Smooth muscle cell (in vitro differentiated cells): Measurements from ENCODE around the gene PEAK1. TPM values are rescaled to one million over a fixed set of nuclear protein-coding genes. Genes with fewer than 3 reads are reported as not detected.
"Not testable (repeated sequence)": the region's sequence is repeated elsewhere in the genome, so short reads cannot be mapped to it uniquely, and the experiment has no call there.

Experiments
- DNase-seq: peaks from one replicate; lab custom pipeline; 2025; ENCODE audit not compliant: unreplicated experiment; lab: John Stamatoyannopoulos, UW
- H2AFZ ChIP-seq: fragments of 200-600 bp; sonication (generic); 2 replicates; pipeline ENCODE4 v1.6.0; 2016; ENCODE audit warnings: antibody characterized with exemption, low read depth, mild to moderate bottlenecking
- H3F3A ChIP-seq: fragments of 200-600 bp; sonication (generic); 2 replicates; pipeline ENCODE4 v1.6.0; 2017; ENCODE audit warnings: antibody characterized with exemption, low read depth
- H3K27ac ChIP-seq: fragments of 200-600 bp; sonication (generic); 2 replicates; pipeline ENCODE4 v1.5.1; 2016; ENCODE audit warnings: low read depth, mild to moderate bottlenecking
- H3K27me3 ChIP-seq: fragments of 200-600 bp; sonication (generic); 2 replicates; pipeline ENCODE4 v1.6.1; 2016; ENCODE audit warnings: low read depth, mild to moderate bottlenecking
- H3K36me3 ChIP-seq: fragments of 200-600 bp; sonication (generic); 2 replicates; pipeline ENCODE4 v1.5.1; 2016; ENCODE audit warnings: low read depth
- H3K4me1 ChIP-seq: fragments of 200-600 bp; sonication (generic); 2 replicates; pipeline ENCODE4 v1.5.1; 2016; ENCODE audit warnings: low read depth
- H3K4me2 ChIP-seq: fragments of 200-600 bp; sonication (generic); 2 replicates; pipeline ENCODE4 v1.6.0; 2016; ENCODE audit warnings: mild to moderate bottlenecking
- H3K4me3 ChIP-seq: fragments of 200-600 bp; sonication (generic); 2 replicates; pipeline ENCODE4 v1.5.1; 2016; ENCODE audit warnings: mild to moderate bottlenecking
- H3K79me2 ChIP-seq: fragments of 200-600 bp; sonication (generic); 2 replicates; pipeline ENCODE4 v1.6.0; 2016; ENCODE audit warnings: low read depth, mild to moderate bottlenecking
- H3K9ac ChIP-seq: fragments of 200-600 bp; sonication (generic); 2 replicates; pipeline ENCODE4 v1.6.0; 2016; ENCODE audit warnings: low read depth
- H3K9me3 ChIP-seq: fragments of 200-600 bp; sonication (generic); replicated peaks from 2 replicates; pipeline ENCODE4 v1.5.1; 2016; ENCODE audit warnings: low read depth
- H4K20me1 ChIP-seq: fragments of 200-600 bp; sonication (generic); 2 replicates; pipeline ENCODE4 v1.6.0; 2016; ENCODE audit warnings: low read depth
- WGBS: methylation state at CpG from one replicate; pipeline ENCODE4 v1.1.7; 2016; ENCODE audit warnings: low lambda C conversion rate; 5-methylcytosine and 5-hydroxymethylcytosine counted together
- polyA plus RNA-seq: library from polyadenylated mRNA; unstranded; fragments of >200 nt; fragmentation: Nextera tagmentation; extraction: Ambion mirVana; gene quantifications from 2 replicates; pipeline ENCODE4 v1.2.1, GENCODE V29; 2016
- total RNA-seq: library from RNA; depleted of rRNA; stranded (reverse); fragments of >200 nt; gene quantifications from 2 replicates; pipeline ENCODE4 v1.2.3, GENCODE V29; 2014
- TF ChIP-seq, protein P1 (sequence below): fragments of 200-600 bp; sonication (generic); IDR thresholded peaks from 2 replicates; pipeline ENCODE4 v1.5.1; 2017; ENCODE audit warnings: borderline replicate concordance, mild to moderate bottlenecking, antibody characterized with exemption; ENCODE audit not compliant: insufficient read depth, poor library complexity, severe bottlenecking

Gene PEAK1
- total and polyA plus RNA-seq, 2 experiments from 2014 or later: 5.6 to 21.9 TPM

DNA sequence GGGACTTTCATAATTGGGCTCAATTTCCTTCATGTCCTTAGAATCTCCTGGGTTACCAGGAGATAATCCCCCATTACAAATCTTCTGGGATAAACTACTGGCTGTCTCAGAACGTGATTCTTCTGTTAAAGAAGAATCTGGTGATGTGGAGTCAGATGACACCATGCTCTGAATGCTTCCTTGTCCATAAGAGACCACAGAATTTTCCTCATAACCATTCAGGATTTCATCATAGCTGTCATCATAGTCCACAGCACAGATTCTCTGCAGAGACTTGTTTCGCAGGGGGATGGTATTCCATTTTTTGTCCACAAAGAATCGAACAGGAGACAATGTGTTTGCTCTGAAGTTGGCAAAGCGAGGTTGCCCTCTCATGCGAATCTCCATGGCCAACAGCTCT is 239.1 kb downstream of the PEAK1 start:
- peaks cover 8% of the 10 kb centered on the region for H3K4me1 ChIP-seq
- no peaks in the 10 kb centered on the region for H3K79me2 ChIP-seq
- H4K20me1 ChIP-seq: peaks cover 41% of the 10 kb centered on the region
- H3K27me3 ChIP-seq: no peaks in the 10 kb centered on the region
- no peaks in the 10 kb centered on the region for H3K9me3 ChIP-seq
- no peaks in the 10 kb centered on the region for H3K36me3 ChIP-seq
- WGBS: 57% methylated on average over 5 of the region's 5 CpGs
- TF ChIP-seq, protein P1, sequence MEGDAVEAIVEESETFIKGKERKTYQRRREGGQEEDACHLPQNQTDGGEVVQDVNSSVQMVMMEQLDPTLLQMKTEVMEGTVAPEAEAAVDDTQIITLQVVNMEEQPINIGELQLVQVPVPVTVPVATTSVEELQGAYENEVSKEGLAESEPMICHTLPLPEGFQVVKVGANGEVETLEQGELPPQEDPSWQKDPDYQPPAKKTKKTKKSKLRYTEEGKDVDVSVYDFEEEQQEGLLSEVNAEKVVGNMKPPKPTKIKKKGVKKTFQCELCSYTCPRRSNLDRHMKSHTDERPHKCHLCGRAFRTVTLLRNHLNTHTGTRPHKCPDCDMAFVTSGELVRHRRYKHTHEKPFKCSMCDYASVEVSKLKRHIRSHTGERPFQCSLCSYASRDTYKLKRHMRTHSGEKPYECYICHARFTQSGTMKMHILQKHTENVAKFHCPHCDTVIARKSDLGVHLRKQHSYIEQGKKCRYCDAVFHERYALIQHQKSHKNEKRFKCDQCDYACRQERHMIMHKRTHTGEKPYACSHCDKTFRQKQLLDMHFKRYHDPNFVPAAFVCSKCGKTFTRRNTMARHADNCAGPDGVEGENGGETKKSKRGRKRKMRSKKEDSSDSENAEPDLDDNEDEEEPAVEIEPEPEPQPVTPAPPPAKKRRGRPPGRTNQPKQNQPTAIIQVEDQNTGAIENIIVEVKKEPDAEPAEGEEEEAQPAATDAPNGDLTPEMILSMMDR: no peak
- H3F3A ChIP-seq: peaks cover 8% of the 10 kb centered on the region
- H3K9ac ChIP-seq: no peak overlapping the region
- no peak overlapping the region for H3K4me3 ChIP-seq
- H3K4me2 ChIP-seq: peak overlapping the region; percentile 48
- no peak overlapping the region for H2AFZ ChIP-seq
- peak overlapping the region; percentile 57 for H3K27ac ChIP-seq
- DNase-seq: no peak

DNA sequence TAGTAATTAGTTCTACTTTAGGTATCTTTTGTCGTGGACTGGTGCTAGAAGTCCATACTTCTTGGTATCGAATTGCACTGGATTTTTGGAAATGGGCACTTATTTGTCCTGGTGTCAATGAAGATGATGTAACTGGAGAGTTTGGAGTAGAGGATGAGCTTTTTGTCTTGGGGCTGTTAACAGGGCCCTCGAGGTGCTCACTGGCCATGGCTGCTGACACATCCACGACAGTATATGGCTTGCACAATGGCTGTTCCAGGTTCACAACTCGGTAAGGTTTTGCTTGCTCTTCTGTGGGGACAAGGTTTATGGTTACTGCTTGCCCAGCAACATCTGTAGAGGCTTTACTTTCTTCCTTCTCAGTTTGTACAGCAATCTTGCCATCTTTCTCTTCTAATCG is 239.6 kb downstream of the PEAK1 start:
- WGBS: 80% methylated on average over 6 of the region's 6 CpGs
- H3K27me3 ChIP-seq: no peaks in the 10 kb centered on the region

DNA sequence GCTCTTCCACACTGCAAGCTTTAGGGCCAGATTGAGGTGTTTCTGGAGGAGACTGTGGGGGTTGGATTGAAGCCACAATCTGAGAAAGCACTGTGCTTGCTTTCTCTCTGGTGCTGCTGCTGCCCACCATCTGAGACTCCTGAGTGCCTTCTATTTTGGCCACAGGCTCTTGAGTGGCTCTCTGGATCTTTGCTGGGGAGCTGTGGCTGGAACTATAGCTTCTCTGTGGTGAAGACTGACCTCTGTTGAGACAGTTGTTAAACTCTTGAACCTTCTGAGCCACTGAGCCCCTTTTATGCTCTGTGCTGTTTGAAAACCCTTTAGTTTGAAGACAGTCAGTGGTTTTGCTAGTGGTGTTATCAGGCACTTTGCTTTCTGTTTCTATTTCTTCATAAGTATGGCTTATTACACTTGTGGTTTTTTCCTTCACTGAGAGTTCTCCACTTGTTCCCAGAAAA is 240.3 kb downstream of the PEAK1 start:
- no peaks in the 10 kb centered on the region for H3K9me3 ChIP-seq
- H3F3A ChIP-seq: peaks cover 8% of the 10 kb centered on the region
- peaks cover 41% of the 10 kb centered on the region for H4K20me1 ChIP-seq
- no peak for DNase-seq
- H3K4me3 ChIP-seq: no peak overlapping the region
- no peaks in the 10 kb centered on the region for H3K36me3 ChIP-seq
- peak overlapping the region; percentile 48 for H3K4me2 ChIP-seq
- H2AFZ ChIP-seq: no peak overlapping the region
- TF ChIP-seq, protein P1: no peak
- H3K27me3 ChIP-seq: no peaks in the 10 kb centered on the region
- peaks cover 8% of the 10 kb centered on the region for H3K4me1 ChIP-seq
- H3K79me2 ChIP-seq: no peaks in the 10 kb centered on the region
- no peak overlapping the region for H3K9ac ChIP-seq
- no peak overlapping the region for H3K27ac ChIP-seq

More for the DNA sequence above, 239.6 kb downstream of the PEAK1 start:
- no peaks in the 10 kb centered on the region for H3K36me3 ChIP-seq
- no peak overlapping the region for H3K9ac ChIP-seq
- peak overlapping the region; percentile 48 for H3K4me2 ChIP-seq
- peaks cover 8% of the 10 kb centered on the region for H3K4me1 ChIP-seq
- no peak overlapping the region for H2AFZ ChIP-seq
- no peak for DNase-seq
- H3K4me3 ChIP-seq: no peak overlapping the region
- H3F3A ChIP-seq: peaks cover 8% of the 10 kb centered on the region
- no peaks in the 10 kb centered on the region for H3K79me2 ChIP-seq
- TF ChIP-seq, protein P1: no peak
- peaks cover 41% of the 10 kb centered on the region for H4K20me1 ChIP-seq
- no peaks in the 10 kb centered on the region for H3K9me3 ChIP-seq
- H3K27ac ChIP-seq: peak overlapping the region; percentile 57

DNA sequence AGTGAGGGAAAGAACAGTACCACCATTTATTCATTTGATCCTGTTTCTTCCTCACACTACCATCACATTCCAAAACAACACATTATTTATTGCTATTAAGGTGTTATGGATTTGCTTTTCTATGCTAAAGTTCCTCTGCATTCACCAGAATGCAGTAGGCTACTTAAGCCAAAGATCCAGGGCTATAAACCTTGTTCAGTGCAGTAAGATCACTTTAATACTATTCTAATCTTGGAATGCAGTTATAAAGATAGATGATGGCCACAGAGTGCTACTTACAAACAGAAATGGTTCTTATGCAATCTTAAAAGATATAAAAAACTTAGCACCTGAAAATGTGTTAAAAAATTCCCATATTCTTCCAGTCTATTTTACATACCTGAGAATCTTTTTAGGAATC is 241.5 kb downstream of the PEAK1 start:
- no peak for DNase-seq
- H2AFZ ChIP-seq: no peak overlapping the region
- H4K20me1 ChIP-seq: peaks cover 50% of the 10 kb centered on the region
- H3K4me1 ChIP-seq: peaks cover 8% of the 10 kb centered on the region
- H3K4me2 ChIP-seq: peak overlapping the region; percentile 18
- H3K36me3 ChIP-seq: no peaks in the 10 kb centered on the region
- peaks cover 2% of the 10 kb centered on the region for H3K79me2 ChIP-seq
- peaks cover 8% of the 10 kb centered on the region for H3F3A ChIP-seq
- no peak overlapping the region for H3K9ac ChIP-seq
- H3K4me3 ChIP-seq: no peak overlapping the region
- H3K27me3 ChIP-seq: no peaks in the 10 kb centered on the region
- no peaks in the 10 kb centered on the region for H3K9me3 ChIP-seq
- TF ChIP-seq, protein P1: no peak
- no peak overlapping the region for H3K27ac ChIP-seq

DNA sequence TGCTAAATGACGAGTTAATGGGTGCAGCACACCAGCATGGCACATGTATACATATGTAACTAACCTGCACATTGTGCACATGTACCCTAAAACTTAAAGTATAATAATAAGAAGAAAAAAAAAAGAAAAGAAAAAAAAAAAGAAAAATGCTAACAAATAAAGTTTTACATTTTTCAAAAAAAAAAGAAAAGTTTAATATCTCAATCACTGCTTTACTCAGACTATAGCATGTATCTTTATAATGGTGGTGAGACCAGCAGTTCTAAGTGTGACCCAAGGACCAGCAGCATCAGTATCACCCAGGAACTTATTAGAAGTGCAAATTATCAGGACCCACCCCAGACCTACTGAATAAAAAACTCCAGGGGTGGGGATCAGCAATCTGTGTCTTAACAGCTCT is 243.8 kb downstream of the PEAK1 start:
- no CpG with 5 or more reads among the region's 1 CpG for WGBS
- H3K9me3 ChIP-seq, H3K4me1 ChIP-seq, DNase-seq, H3K9ac ChIP-seq, H3K27ac ChIP-seq, H3K36me3 ChIP-seq, H2AFZ ChIP-seq, H3K79me2 ChIP-seq, H3K4me2 ChIP-seq, H3K27me3 ChIP-seq, H3K4me3 ChIP-seq, H3F3A ChIP-seq: not testable (repeated sequence)
- H4K20me1 ChIP-seq: peaks cover 66% of the 10 kb centered on the region
